ENCODE measurements around the gene ECHDC3.

The ECHDC3 gene

DNA sequence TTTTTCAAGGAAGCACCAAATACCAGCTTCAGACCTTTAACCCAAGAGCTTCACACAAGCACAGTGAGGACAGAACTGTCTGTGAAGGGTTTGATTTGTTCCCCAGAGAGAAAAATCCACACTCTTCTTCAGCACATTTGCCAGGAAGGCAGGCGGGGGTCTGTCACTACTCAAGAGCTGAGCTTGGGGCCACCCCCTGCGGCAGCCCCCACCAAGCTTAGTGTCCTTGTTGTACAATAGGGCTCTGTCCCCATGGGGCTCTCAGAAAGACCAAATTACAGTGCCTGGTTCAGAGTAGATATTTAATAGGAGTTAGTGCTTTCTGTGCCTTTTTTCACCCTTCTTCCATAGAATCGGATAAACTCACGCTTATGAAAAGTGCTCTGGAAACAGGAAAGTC, 12.4 kb downstream of the ECHDC3 start:
- DNase-seq, result no peak

DNA sequence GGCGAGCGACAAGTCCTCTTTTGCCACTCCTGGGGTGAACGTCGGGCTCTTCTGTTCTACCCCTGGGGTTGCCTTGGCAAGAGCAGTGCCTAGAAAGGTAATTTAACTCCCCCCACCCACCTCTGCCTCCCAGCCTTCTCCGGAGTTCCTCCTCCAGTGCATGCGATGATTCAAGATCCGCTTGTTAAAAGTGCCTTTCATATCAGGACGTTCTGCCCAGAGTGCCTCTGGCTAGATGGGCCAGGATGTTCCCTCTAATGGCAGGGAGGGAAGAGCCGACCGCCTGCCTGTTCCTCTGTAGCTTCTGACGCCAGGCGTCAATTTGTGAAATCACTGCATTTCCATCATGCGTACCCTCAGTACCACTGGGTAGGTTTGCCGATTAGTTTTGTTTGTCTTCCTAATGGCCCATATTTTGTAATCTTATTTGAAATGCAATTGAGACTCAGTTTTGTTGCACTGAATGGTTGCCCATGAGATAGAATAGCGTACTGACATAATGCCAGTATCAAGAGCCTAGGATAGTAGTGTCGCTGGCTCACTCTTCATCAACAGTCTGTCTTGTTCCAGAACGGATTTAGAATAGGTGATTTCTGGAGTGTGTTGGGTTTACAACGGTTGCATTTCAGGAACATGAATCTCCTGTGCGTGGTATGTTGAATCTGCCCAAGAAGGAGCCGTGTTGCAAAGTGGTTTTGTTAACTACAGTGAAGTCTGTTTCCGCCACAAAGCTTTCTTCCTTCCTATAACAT, 13.5 kb downstream of the ECHDC3 start:
- no peak for DNase-seq

DNA sequence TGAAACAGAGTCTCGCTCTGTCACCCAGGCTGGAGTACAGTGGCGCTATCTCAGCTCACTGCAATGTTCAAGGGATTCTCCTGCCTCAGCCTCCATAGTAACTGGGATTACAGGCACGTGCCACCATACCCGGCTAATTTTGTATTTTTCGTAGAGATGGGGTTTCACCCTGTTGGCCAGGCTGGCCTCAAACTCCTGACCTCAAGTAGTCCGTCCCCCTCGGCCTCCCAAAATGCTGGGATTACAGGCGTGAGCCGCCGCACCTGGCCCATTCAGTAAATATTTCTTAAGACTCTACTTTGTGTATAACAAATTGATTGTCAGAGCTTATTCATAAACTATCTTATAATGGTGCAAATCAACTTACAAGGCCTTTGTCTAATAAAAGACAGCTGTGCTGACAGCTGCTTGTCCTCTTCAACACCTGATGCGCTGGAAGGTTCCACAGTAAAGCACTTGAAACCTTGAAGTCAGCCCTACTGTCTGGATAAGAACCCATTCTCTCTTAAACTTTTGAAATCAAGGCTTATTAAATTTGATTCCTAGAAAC, 14.7 kb downstream of the ECHDC3 start:
- DNase-seq, result no peak

DNA sequence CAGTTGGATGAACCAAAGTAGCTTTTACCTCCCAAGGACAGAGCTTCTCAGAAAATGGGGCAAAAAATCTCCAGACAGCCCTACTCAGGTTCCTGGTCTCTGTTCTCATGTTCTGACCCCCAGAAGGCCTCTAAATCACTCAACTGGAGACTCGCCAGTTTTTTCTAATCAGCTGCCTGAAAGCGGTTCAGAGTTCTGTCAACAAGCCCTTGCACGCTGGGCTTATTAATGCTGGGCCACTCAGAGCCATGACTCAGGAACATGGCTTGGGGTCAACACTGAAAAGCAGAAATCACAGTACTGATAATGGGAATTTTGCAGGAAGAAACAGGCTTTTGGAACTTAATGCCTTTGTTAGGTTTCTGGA, 15.3 kb downstream of the ECHDC3 start:
- no peak for DNase-seq

DNA sequence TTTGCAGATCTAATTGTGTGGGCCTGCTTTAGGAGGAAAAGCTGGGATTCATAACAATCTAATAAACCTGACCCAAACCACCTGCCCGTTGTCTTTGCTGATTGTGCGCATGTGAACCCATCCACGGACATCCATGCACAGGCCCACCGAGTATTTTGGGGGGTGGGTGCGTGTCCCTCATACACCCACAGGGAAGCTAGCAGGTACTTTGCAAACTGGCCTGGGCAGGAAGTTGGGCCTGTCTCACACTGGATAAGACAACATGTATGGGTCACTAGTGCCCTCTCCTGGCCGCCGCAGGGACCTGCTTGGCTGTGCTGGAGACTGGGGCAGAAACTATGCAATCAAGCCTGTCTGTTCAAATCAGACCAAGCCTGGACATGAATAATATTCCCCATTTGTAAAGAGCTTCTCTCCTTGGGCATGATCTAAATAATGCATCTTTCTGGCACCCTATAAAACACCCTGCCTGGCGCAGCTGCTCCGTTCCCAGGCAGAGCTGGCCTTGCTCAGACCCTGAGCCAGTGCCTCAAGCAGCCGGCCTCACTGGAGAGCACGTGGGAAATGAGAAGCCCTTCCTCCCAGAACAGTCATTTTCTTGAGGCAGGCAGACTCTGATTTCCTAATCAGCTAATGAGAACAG, 15.8 kb downstream of the ECHDC3 start:
- DNase-seq, result no peak

DNA sequence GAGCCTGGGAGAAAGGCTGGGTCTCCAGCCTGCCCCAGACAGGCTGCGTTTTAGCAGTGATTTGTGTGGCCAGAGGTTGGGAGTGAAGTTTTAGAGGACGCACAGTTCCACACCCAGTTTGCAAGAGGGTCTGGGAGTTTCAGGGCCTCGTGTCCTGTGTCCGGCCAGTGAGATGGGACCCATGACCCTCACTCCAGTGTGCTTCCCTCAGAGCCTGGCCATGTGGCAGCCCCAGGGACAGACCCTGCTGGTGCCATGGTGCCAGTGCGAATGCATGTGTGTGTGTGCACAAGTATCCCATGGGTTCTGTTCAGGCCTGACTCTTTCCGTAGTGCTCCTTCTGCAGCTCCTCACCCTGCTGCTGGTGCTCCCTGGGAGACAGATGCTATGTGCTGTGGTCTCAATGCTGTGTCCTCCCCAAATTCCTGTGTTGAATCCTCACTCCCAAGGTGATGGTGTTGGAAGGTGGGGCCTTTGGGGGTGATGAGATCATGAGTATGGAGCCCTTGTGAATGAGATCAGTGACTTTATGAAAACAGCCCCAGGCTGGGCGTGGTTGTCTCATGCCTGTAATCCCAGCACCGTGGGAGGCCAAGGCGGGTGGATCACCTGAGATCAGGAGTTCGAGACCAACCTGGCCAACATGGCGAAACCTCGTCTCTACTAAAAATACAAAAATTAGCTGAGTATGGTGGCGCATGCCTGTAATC, 16.5 kb downstream of the ECHDC3 start:
- no peak for DNase-seq

DNA sequence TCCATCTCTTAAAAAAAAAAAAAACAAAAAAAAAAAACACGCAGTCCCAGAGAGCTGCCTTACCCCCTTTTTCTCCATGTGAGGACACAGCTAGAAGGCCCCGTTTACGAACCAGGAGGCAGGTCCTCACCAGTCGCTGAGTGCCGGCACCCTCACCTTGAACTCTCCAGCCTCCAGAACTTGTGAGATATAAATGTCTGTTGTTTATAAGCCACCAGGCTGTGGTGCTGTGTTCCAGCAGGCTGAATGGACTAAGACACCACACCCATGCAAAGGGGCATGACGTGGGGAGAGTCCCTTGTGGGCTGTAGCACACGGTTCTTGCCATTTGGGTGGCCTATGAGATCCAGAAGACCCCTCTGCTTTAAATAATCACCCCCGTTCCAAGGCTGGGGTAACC, 17.2 kb downstream of the ECHDC3 start:
- DNase-seq, result no peak

DNA sequence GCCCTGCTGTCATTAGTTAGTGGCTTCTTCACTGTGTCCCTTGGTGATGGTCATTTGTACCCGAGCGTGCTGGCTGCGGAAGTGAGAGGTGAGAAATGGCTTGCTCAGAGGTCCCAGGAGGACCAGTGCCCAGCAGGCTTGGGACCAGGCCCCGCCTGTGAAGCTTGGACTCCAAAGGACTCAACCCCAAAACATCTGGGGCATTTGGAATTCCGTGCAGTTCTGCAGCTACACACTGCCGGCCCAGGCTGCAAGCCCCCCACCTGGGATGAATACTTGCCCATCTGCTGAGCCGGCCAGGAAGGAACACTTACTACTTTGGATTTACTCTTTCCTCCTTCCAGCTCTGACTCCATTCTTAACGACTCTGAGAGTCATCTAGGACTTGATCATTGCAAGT, 18.0 kb downstream of the ECHDC3 start:
- DNase-seq, result no peak

DNA sequence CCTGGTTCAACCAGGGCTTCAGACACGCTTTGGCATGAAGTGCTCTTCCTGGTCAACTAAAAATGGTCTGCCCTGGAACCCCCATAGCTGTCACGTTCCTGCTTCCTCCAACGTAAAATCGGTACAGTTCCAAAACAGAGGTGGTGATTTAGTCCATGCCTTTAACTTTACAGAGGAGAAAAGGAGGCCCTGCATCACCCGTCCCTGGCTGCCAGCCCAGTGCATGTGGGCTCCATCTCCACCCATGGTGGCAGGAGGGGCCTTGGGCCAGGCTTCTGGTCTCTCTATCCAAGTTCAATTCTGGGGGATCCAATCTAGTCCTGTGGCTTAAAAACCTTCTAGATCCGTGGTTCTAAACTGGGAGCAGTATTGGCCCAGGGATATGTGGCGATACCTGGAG, 18.7 kb downstream of the ECHDC3 start:
- no peak for DNase-seq

DNA sequence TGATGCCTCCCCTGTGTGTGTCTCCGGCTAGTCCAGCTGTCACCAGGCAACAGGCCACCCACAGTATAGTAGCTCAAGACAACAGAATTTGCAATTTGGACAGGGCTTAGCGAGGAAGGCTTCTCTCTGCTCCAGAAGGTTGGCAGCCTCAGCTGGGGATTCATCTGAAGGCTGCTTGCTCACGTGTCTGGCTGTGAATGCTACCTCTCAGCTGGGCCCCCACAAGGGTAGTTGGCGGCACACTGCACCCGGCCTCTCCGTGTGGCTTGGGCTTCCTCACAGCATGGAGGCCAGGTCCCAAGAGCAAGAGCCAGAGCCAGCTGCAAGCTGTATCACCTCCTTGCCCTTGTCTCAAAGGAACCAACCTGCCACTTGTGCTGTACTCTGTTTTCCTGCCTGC, 19.2 kb downstream of the ECHDC3 start:
- no peak for DNase-seq

DNA sequence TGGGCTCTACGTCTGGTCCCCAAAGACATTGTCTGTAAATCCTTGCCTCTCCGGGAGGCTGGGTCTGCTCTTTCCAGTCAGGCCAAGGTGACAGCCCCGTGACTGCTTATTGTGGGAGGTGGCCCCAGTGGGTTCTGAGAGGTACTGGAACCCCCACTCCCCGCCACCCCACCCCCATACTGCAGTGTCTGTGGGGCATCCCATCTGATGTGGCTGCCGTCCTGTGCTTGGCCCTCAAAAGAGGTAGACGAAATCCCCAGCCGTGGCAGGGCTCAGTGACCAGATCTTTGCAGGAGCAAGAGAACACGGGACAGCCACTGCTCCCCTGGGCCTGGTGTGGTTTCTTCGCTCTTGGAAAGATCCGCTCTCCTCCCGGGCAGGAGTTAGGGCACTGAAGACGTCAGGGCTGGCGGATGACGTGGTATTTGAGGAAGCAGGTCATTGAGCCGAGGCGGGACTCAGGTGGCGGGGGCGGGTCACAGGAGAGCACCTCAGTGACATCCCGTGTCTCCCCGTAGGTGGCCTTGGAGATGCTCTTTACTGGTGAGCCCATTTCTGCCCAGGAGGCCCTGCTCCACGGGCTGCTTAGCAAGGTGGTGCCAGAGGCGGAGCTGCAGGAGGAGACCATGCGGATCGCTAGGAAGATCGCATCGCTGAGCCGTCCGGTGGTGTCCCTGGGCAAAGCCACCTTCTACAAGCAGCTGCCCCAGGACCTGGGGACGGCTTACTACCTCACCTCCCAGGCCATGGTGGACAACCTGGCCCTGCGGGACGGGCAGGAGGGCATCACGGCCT, 20.7 kb downstream of the ECHDC3 start:
- no peak for DNase-seq

DNA sequence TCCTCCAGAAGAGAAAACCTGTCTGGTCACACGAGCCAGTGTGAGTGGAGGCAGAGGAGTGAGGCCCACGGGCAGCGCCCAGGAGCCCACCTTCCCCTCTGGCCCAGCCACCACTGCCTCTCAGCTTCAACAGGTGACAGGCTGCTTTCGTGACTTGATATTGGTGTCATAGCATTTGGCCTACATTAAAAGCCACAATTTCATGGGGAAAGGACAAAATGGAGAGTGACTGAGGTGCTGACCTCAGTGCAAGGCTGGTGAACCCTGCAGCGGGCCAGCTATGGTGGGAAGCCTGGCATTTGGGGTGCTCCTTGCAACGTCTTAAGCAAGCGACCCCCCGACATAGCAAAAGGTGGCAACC, 21.3 kb downstream of the ECHDC3 start:
- DNase-seq, result no peak

DNA sequence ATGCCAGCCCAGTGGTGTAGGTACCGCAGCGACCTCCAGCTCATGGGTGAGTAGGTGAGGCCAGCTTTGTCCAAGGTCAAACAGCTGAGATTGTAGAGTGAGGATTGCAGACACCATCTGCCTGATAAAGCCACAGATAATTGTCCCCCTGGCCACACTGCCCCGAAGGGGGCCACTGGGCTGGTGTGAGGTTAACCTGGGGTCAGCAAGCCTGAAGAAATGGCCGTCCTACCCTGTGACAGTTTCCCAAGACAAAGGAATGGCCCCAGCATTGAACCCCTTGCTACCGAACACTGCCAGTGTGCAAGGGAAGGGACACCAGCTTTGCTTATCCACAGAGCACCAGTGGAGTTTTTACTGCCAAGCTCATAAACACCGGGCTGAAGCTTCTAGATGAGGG, 23.0 kb downstream of the ECHDC3 start:
- DNase-seq, result no peak

DNA sequence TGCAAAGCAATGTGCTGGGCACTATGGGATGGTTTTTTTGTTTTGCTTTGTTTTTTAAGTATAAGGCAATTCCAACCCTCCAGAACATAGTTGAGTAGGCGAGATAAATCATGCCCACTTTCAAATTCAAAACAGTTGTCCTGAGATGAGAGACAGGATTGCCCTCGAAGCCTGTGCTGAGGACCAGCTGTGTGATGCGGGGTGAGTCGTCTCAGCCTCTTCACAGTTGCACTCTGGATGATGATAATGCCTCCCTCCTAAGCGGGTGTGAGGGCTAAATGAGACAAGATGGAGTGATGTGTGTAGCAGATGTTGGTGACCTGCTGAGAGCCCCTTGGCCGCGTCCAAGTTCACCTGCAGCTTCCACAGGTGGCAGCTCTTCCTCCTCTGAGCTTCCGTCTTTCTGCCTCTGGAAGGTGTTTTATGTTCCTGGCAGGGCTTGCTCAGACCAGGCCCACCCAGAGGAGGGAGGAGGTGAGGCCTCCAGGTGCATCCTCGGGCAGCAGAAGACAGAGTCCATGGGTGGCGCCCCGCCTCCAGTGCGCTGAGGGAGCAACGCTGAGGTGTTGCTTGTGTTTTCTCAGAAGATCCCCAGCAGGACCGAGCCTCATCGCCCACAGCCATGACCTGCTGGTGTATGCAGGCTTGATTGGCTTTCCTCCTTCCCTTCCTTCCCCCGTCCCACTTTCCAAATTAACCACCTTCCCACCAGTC, 30.6 kb downstream of the ECHDC3 start:
- DNase-seq, result no peak

DNA sequence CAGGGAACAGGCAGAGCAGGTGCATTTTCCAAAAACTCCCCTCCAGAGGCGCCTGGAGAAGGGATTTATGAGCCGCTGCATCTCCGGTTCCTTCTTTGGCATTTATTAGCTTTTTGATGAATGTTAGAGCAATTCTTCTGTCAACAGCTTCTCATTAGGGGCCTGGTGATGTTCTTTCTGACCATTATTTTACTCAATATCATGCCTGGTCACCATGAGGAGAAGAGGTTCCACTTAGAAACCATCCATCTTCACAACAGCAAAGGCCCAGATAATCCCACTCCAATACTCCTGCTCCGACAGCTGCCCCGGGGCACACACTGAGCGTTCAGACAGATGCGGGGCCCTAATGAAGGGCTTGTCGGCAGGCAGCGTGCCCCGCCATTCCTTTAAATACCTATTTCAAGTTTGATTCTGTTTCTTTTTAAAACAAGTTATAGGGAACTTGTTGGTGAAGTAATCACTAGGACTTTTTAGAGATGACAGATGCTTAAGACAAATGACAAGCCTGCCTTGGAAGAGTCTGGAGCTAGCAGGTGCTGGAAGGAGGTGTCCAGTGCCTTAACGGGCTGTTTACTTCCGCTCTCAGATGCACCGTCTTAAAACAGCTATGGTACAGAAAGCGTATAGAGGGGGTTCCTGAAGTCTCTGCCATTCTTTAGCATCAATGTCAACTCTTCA, 31.7 kb downstream of the ECHDC3 start:
- no peak for DNase-seq

DNA sequence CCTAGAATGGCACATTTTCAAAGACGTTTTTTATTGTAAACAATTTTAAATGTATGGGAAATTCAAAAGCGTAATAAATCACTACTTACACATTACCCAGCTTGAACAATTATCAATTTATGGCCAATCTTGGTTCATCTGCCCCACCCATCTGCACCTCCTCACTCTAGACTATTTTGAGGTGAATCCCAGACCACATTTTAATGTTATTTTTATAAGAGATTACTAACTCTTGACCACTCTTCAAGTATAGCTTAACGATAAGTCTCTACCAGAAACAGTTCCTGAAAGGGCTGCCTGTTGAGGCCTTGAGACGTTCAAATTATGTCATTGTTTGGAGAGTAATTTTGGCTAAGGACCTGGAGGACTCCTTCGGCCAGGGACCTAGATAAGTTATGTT, 33.2 kb downstream of the ECHDC3 start:
- DNase-seq, result no peak

DNA sequence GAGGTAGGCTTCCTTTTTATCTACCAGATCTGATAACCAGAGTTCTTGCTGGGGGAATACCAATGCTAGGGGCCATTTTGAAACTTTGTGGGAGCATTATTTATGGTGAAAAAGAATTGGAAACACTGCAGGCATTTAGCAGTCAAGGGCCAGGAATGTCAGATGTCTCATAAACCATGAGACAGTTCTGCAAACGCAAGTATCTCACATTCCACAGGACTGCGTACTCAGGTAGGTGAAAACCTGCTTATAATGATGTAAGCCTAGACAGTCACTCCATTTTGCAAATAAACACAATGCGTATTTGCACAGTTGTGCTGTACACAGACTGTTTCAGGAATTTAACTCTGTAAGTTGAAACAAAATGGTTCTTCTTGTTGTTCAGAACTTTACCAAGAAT, 33.9 kb downstream of the ECHDC3 start:
- no peak for DNase-seq

DNA sequence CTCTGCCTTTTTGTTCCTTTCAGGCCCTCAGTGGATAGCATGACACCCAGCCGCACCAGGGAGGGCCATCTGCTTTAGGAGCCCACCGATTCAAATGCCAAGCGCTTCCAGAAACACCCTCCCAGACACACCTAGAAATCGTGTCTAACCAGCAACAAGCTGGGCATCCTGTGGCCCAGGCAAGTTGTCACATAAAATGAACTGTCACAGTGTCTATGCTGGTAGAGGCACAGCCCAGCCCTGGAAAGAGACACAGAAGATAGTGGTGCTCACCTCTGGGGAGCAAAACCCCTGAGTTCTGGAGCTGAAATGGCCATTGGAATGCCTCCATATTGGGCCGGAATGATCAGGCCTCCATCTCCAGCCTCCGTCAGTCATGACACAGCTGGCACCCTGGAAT, 38.9 kb downstream of the ECHDC3 start:
- DNase-seq, result no peak

DNA sequence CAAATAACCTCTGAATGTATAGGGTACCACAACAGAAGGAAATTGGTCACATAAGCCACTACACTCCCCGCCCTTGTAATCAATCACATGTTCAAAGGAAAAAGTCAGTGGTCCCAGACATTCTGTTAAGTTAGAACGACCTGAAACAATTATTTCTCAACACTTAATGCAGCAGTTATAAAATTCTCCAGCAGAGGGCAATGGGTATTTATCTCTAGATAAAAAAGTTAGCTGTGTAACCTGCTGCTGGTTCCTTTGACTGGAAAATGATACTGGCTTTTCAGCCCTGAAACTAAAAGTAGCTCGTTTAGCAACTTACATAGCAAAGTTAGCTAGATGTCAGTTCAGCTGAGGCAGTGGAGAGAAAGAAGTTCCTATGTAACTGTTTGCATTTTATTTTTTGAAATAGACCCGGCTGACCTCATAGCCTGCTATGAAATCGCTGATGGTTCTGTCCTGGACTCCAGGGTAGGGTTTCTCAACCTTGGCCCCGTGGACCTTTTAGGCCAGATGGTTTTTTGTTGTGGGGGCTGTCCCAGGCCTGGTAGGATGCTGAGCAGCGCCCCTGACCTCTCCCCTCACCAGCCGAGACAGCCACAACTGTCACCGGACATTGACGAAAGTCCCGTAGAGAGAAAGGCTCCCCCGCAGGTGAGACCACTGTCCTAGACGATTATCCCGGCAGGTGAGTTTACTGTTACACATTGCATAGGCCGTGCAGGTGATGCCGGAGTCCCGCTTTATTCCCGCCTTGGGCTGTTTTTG, 40.8 kb downstream of the ECHDC3 start:
- DNase-seq, result no peak

DNA sequence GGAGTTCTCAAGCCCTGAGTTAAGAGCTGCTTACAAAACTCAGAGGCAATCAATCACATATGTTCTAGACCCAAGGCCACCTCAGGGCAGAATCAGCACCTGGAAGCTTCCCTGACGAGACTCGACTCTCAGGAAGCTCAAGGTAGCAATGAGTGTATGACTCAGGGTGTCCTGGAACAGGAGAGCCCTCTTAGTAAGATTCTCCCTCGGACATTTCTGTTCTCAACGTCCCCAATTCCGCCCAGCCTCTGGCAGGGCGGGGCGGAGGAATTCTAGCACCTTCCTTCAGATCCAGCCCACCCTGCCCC, 41.3 kb downstream of the ECHDC3 start:
- no peak for DNase-seq

DNA sequence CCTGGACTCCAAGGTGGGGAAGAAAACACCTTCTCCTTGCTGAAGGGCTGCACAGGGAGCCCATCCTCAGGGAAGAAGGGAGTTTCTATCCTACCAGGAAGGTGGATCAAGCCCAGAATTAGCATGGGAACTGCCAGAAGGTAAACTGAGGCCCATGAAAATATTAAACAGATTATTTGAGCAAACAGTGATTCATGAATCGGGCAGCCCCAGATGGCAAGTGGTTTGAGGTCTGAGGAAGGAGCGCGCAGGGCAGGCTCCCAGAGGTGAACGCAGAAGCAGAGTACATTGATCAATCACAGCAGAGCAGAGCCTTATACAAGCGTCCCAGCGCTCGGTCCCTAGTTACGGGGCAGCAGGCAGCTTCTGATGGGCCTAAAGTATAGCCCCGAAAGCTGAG, 45.2 kb downstream of the ECHDC3 start:
- DNase-seq, result no peak

DNA sequence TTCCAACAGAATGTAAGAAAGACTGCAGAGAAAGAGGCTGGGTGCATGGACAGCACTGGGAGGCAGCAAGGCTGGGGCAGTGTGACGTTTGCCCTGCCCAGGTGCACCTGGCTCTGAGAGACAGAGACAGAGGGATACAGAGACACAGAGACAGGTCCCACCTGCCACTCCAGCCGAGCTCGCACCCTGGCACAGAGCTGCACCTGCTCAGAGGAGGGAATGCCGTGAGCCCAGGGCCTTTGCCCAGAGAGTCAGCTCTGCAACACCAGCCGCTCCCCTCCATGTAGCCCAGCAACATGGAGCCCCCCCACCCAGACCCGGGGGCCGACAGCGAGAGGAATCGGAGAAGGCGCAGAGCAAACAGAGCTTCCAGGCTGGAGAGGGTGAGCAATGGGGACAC, 45.7 kb downstream of the ECHDC3 start:
- no peak for DNase-seq
